ENCODE data around the gene CCDC40. TPM values are rescaled to one million over a fixed set of nuclear protein-coding genes. Genes with fewer than 3 reads are reported as not detected.

The CCDC40 gene
- total and polyA plus RNA-seq, 2 of the 13 experiments (the other 11 are each of a cell fraction or from before 2014, with no cell fraction given): 4.1 to 5.5 TPM

- TF ChIP-seq ZNF574 (CRISPR knock-in tag; IDR thresholded peaks at IDR 0.05) (peak; percentile 33; the same call in 1 of the 2 replicates), HINFP (CRISPR knock-in tag; IDR thresholded peaks at IDR 0.05; ENCODE audit: low read depth) (no peak), NR0B2 (CRISPR knock-in tag; IDR thresholded peaks at IDR 0.05) (no peak), XBP1 (CRISPR knock-in tag; IDR thresholded peaks at IDR 0.05) (peak; percentile 94; the same call in 1 of the 2 replicates), ZHX1 (CRISPR knock-in tag; IDR thresholded peaks at IDR 0.05; ENCODE audit: low read depth) (no peak), ZNF256 (CRISPR knock-in tag; conservative IDR thresholded peaks at IDR 0.05) (no peak; the same call in 1 of the 2 replicates), THAP9 (CRISPR knock-in tag; IDR thresholded peaks at IDR 0.05; ENCODE audit: borderline replicate concordance) (no peak), AGO1 (IDR thresholded peaks at IDR 0.05; ENCODE audit: low read depth, low read length, poor library complexity, severe bottlenecking) (peak; percentile 25), NR2F1 (CRISPR knock-in tag; IDR thresholded peaks at IDR 0.05) (no peak), ZNF234 (CRISPR knock-in tag; conservative IDR thresholded peaks at IDR 0.05) (no peak), ZNF691 (CRISPR knock-in tag; IDR thresholded peaks at IDR 0.05; ENCODE audit: borderline replicate concordance, low read depth) (no peak), GRHL1 (CRISPR knock-in tag; conservative IDR thresholded peaks at IDR 0.05) (no peak)
Measured at GRCh38 chr17:80005360-80006338, 30.8 kb upstream of the CCDC40 start (continued).
